Fibroblast of lung (primary cell): ENCODE results near the gene TPGS1. TPM values are rescaled to one million over a fixed set of nuclear protein-coding genes. Genes with fewer than 3 reads are reported as not detected.

Experiments used
- DNase-seq, 2 donors: peaks; one replicate each; pipeline versions ENCODE4 v3.0.0 to v3.0.0-alpha.2; 2010; ENCODE audit warnings: low read depth in 2 of 2
- H2AFZ ChIP-seq: 2 replicates; pipeline ENCODE4 v1.5.1; 2012; ENCODE audit warnings: low read length, control low read depth, inconsistent platforms
- H3K27ac ChIP-seq: 2 replicates; pipeline ENCODE4 v1.5.1; 2011; ENCODE audit warnings: low read length, control low read depth; ENCODE audit not compliant: insufficient read depth
- H3K27me3 ChIP-seq: 2 replicates; pipeline ENCODE4 v1.5.1; 2011; ENCODE audit warnings: mild to moderate bottlenecking, low read length; ENCODE audit not compliant: control insufficient read depth, insufficient read depth
- H3K36me3 ChIP-seq: 2 replicates; pipeline ENCODE4 v1.5.1; 2011; ENCODE audit warnings: low read length; ENCODE audit not compliant: control insufficient read depth, insufficient read depth
- H3K4me1 ChIP-seq: 2 replicates; pipeline ENCODE4 v1.5.1; 2011; ENCODE audit warnings: low read length; ENCODE audit not compliant: control insufficient read depth, insufficient read depth; ENCODE audit errors: extremely low read depth
- H3K4me2 ChIP-seq: 2 replicates; pipeline ENCODE4 v1.5.1; 2011; ENCODE audit warnings: low read length, control low read depth; ENCODE audit not compliant: insufficient read depth; ENCODE audit errors: extremely low read depth
- H3K4me3 ChIP-seq, 4 experiments: fragments of 200-600 bp in 1 of 4; sonication (generic) in 1 of 4; replicated peaks in 1 of 4; 2 replicates each; pipeline ENCODE4 v1.5.1; 2011 to 2016; ENCODE audit warnings: low read length in 4 of 4, low read depth in 3 of 4, mild to moderate bottlenecking in 3 of 4, control low read depth in 2 of 4, inconsistent platforms in 1 of 4, mixed read lengths in 1 of 4; ENCODE audit not compliant: insufficient read depth in 1 of 4; ENCODE audit errors: control extremely low read depth in 1 of 4
- H3K79me2 ChIP-seq: 2 replicates; pipeline ENCODE4 v1.5.1; 2012; ENCODE audit warnings: mild to moderate bottlenecking, low read length, inconsistent platforms; ENCODE audit not compliant: control insufficient read depth, insufficient read depth
- H3K9ac ChIP-seq: 2 replicates; pipeline ENCODE4 v1.5.1; 2011; ENCODE audit warnings: mild to moderate bottlenecking, low read length, control low read depth; ENCODE audit not compliant: insufficient read depth
- H3K9me3 ChIP-seq: 2 replicates; pipeline ENCODE4 v1.5.1; 2012; ENCODE audit warnings: low read depth, low read length; ENCODE audit not compliant: control insufficient read depth, insufficient read depth
- H4K20me1 ChIP-seq: 2 replicates; pipeline ENCODE4 v1.5.1; 2011; ENCODE audit warnings: low read length; ENCODE audit not compliant: control insufficient read depth, insufficient read depth; ENCODE audit errors: extremely low read depth
- EZH2 ChIP-seq: IDR thresholded peaks from 2 replicates; pipeline ENCODE4 v1.5.1; 2012; ENCODE audit warnings: low read length, control low read depth, mild to moderate bottlenecking; ENCODE audit errors: missing control alignments
- polyA plus RNA-seq, 2 donors: library from polyadenylated mRNA; depleted of rRNA in 1 of 2; stranded (reverse) in 1 of 2; unstranded in 1 of 2; fragments of >200 nt; gene quantifications; 2 replicates each; pipeline ENCODE4 v1.2.1, GENCODE V29; 2011 to 2012; ENCODE audit warnings: missing spikeins in 1 of 2
- total RNA-seq: library from RNA; depleted of rRNA; stranded (reverse); fragments of >200 nt; gene quantifications from 2 replicates; pipeline ENCODE4 v1.2.1, GENCODE V29; 2014
- TF ChIP-seq, protein P1 (sequence below), 2 donors: IDR thresholded peaks in 1 of 2; conservative IDR thresholded peaks in 1 of 2; 1 replicate in 1 of 2; 2 replicates in 1 of 2; pipeline ENCODE4 v1.5.1; 2011 to 2012; ENCODE audit warnings: low read length in 2 of 2, control low read depth in 1 of 2, inconsistent platforms in 1 of 2, low read depth in 1 of 2, mild to moderate bottlenecking in 1 of 2

The TPGS1 gene
- total and polyA plus RNA-seq, 2 donors (not counting 1 experiment from before 2014, with no cell fraction given): 2.0 to 30.1 TPM

DNA sequence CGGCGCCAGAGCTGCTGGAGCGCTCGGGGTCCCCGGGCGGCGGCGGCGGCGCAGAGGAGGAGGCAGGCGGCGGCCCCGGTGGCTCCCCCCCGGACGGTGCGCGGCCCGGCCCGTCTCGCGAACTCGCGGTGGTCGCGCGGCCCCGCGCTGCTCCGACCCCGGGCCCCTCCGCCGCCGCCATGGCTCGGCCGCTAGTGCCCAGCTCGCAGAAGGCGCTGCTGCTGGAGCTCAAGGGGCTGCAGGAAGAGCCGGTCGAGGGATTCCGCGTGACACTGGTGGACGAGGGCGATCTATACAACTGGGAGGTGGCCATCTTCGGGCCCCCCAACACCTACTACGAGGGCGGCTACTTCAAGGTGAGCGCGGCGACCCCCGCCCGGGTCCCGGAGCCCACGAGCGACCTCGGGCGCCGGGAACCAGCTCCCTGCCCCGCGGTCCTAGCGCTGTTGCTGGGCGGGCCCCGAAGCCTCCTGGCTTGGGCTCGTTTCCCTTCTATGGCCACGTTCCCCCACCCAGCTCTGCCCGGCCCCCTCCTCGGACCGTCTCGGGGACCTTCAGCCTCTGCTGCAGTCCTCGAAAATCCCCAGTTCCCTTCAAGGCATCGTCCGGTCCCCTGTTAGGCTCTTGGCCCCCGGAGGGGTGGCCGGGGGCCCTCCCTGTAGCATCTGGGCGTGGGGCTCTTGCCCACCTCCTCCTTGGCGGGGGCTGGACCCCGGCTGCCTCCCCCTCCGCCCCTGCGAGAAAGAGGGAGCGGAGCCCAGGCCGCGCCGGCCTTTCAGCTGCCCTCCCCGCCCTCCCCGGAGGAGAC lies 24.7 kb downstream of the TPGS1 start, which contains the start of gene CDC34:
Gene CDC34, plus strand, starts transcription at position 8 of the 808 bp plus-strand sequence. Its CDS starts 172 bp downstream, at position 180.
- Histone ChIP-seq H3K4me1 (peaks cover 2% of the 10 kb centered on the region), H3K36me3 (peaks cover 11% of the 10 kb centered on the region), H3K27me3 (no peaks in the 10 kb centered on the region), H3K27ac (peak within 1 kb of the TSS; percentile 80), H4K20me1 (no peaks in the 10 kb centered on the region), H3K9ac (peak within 1 kb of the TSS; percentile 82), H3K79me2 (peaks cover 43% of the 10 kb centered on the region), H3K4me3 (peak within 1 kb of the TSS; percentile 56 to 97 (median 84)), H2AFZ (peak within 1 kb of the TSS; percentile 77), H3K9me3 (no peaks in the 10 kb centered on the region), H3K4me2 (peak within 1 kb of the TSS; percentile 92)
- TF ChIP-seq, protein P1, sequence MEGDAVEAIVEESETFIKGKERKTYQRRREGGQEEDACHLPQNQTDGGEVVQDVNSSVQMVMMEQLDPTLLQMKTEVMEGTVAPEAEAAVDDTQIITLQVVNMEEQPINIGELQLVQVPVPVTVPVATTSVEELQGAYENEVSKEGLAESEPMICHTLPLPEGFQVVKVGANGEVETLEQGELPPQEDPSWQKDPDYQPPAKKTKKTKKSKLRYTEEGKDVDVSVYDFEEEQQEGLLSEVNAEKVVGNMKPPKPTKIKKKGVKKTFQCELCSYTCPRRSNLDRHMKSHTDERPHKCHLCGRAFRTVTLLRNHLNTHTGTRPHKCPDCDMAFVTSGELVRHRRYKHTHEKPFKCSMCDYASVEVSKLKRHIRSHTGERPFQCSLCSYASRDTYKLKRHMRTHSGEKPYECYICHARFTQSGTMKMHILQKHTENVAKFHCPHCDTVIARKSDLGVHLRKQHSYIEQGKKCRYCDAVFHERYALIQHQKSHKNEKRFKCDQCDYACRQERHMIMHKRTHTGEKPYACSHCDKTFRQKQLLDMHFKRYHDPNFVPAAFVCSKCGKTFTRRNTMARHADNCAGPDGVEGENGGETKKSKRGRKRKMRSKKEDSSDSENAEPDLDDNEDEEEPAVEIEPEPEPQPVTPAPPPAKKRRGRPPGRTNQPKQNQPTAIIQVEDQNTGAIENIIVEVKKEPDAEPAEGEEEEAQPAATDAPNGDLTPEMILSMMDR (conservative IDR thresholded peaks at IDR 0.05 in 1 of 2, IDR thresholded peaks at IDR 0.05 in 1 of 2; ENCODE audit: low read depth in 1 of 2, low read length in 2 of 2): no peak
- TF ChIP-seq EZH2: no peak
- no peak for DNase-seq

DNA sequence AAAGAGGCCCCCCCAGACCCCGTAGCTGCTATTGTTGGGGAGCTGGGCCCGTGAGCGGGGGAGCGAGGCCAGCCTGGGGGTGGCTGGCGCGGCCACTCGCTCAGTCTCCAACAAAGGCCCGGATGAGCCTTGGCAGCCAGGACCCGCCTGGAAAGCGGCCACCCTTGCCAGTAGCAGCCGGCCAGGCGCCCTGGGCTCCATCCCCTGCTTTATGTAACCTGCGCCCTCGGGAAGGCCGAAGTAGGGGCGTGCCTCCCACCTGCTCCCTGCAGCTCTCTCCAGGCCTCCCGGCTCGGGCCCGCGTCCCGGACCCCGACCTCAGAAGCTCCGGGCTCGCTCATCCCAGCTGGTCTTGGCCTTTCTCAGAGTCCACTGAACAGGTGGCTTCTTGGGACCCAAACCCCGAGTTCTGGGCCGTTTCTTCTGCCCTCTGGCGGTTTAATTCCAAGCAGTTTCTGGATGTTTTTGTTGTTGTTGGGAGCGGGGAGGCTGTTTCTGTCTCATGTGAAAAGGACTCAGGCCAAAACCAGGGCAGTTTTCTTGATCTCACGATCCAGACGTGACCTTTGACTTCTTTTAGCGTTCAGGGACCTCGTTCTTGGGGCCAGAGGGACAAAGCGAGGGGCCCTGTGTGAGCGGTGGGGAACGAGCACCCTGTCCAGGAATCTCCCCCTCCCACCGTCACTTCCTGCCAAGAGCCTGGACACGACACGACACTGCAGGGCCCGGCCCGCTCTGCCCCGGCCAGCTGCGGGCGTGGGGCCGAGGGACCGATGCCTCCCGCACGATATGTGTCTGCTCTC lies 25.5 kb downstream of the TPGS1 start:
- peaks cover 2% of the 10 kb centered on the region for H3K4me1 ChIP-seq
- TF ChIP-seq, protein P1 (conservative IDR thresholded peaks at IDR 0.05 in 1 of 2, IDR thresholded peaks at IDR 0.05 in 1 of 2; ENCODE audit: low read depth in 1 of 2, low read length in 2 of 2): peak; percentile 49 to 62
- no peak for TF ChIP-seq EZH2
- H2AFZ ChIP-seq: peak overlapping the region; percentile 32
- no peaks in the 10 kb centered on the region for H3K9me3 ChIP-seq
- H3K4me2 ChIP-seq: peak overlapping the region; percentile 92
- H3K27me3 ChIP-seq: no peaks in the 10 kb centered on the region
- peaks cover 43% of the 10 kb centered on the region for H3K79me2 ChIP-seq
- H3K9ac ChIP-seq: peak overlapping the region; percentile 82
- no peaks in the 10 kb centered on the region for H4K20me1 ChIP-seq
- peaks cover 13% of the 10 kb centered on the region for H3K36me3 ChIP-seq
- H3K27ac ChIP-seq: peak overlapping the region; percentile 80
- DNase-seq: peak; percentile 58 to 76
- peak overlapping the region; percentile 55 to 97 (median 84) for H3K4me3 ChIP-seq
